Neural progenitor cell (in vitro differentiated cells): Measurements from ENCODE around the gene COL6A6. TPM values are rescaled to one million over a fixed set of nuclear protein-coding genes. Genes with fewer than 3 reads are reported as not detected.
"Not testable (repeated sequence)": the region's sequence is repeated elsewhere in the genome, so short reads cannot be mapped to it uniquely, and the experiment has no call there.

Source experiments
- DNase-seq: peaks from one replicate; pipeline ENCODE4 v3.0.0-alpha.2; 2016; ENCODE audit warnings: low spot score
- H2AFZ ChIP-seq: fragments of 200-600 bp; sonication (generic); replicated peaks from 2 replicates; pipeline ENCODE4 v1.6.1; 2016; ENCODE audit warnings: antibody characterized with exemption
- H3F3A ChIP-seq: fragments of 200-600 bp; sonication (generic); 2 replicates; pipeline ENCODE4 v1.6.1; 2016; ENCODE audit warnings: antibody characterized with exemption, low read depth
- H3K27ac ChIP-seq: fragments of 200-600 bp; sonication (generic); 2 replicates; pipeline ENCODE4 v1.5.1; 2016; ENCODE audit warnings: mild to moderate bottlenecking
- H3K27me3 ChIP-seq: fragments of 200-600 bp; sonication (generic); 2 replicates; pipeline ENCODE4 v1.6.1; 2016; ENCODE audit warnings: mild to moderate bottlenecking, moderate library complexity
- H3K36me3 ChIP-seq: fragments of 200-600 bp; sonication (generic); 2 replicates; pipeline ENCODE4 v1.5.1; 2016
- H3K4me1 ChIP-seq: fragments of 200-600 bp; sonication (generic); 2 replicates; pipeline ENCODE4 v1.6.1; 2016; ENCODE audit warnings: mixed run types
- H3K4me2 ChIP-seq: fragments of 200-600 bp; sonication (generic); 2 replicates; pipeline ENCODE4 v1.6.1; 2016
- H3K4me3 ChIP-seq: fragments of 200-600 bp; sonication (generic); 2 replicates; pipeline ENCODE4 v1.5.1; 2016
- H3K79me2 ChIP-seq: fragments of 200-600 bp; sonication (generic); 2 replicates; pipeline ENCODE4 v1.6.1; 2016; ENCODE audit warnings: low read depth
- H3K9ac ChIP-seq: fragments of 200-600 bp; sonication (generic); 2 replicates; pipeline ENCODE4 v1.6.1; 2016
- H3K9me3 ChIP-seq: fragments of 200-600 bp; sonication (generic); 2 replicates; pipeline ENCODE4 v1.5.1; 2016; ENCODE audit warnings: low read depth
- H4K20me1 ChIP-seq: fragments of 200-600 bp; sonication (generic); 2 replicates; pipeline ENCODE4 v1.6.1; 2016; ENCODE audit warnings: low read depth
- H3K27ac Mint-ChIP-seq: 3 replicates; pipeline ENCODE4 v1.8.0; 2021; ENCODE audit warnings: mixed read lengths
- H3K27me3 Mint-ChIP-seq: 2 replicates; pipeline ENCODE4 v1.8.0; 2022; ENCODE audit warnings: low read depth, mild to moderate bottlenecking, inconsistent platforms, moderate library complexity, mixed read lengths; ENCODE audit not compliant: insufficient read depth
- H3K36me3 Mint-ChIP-seq: 3 replicates; pipeline ENCODE4 v1.8.0; 2021; ENCODE audit warnings: mixed read lengths
- H3K4me1 Mint-ChIP-seq: 3 replicates; pipeline ENCODE4 v1.8.0; 2021; ENCODE audit warnings: mixed read lengths
- H3K4me3 Mint-ChIP-seq: 3 replicates; pipeline ENCODE4 v1.8.0; 2021; ENCODE audit warnings: mild to moderate bottlenecking, moderate library complexity, mixed read lengths
- H3K9me3 Mint-ChIP-seq: 3 replicates; pipeline ENCODE4 v1.8.0; 2020; ENCODE audit warnings: mixed read lengths
- CTCF ChIP-seq: fragments of 200-600 bp; sonication (generic); IDR thresholded peaks from 2 replicates; pipeline ENCODE4 v1.5.1; 2017; ENCODE audit warnings: antibody characterized with exemption, mild to moderate bottlenecking
- EZH2 ChIP-seq: fragments of 200-600 bp; sonication (generic); IDR thresholded peaks from 2 replicates; pipeline ENCODE4 v1.6.1; 2017; ENCODE audit warnings: antibody characterized with exemption, mild to moderate bottlenecking, moderate library complexity
- EZH2phosphoT487 ChIP-seq: fragments of 200-600 bp; sonication (generic); IDR thresholded peaks from 2 replicates; pipeline ENCODE4 v1.6.1; 2017; ENCODE audit warnings: antibody characterized with exemption
- total RNA-seq: library from RNA; depleted of rRNA; stranded (reverse); fragments of >200 nt; gene quantifications from 2 replicates; pipeline ENCODE4 v1.2.3, GENCODE V29; 2015; ENCODE audit warnings: low replicate concordance

The COL6A6 gene
- total RNA-seq, 1 donor from 2014 or later, result 0.13 TPM

DNA sequence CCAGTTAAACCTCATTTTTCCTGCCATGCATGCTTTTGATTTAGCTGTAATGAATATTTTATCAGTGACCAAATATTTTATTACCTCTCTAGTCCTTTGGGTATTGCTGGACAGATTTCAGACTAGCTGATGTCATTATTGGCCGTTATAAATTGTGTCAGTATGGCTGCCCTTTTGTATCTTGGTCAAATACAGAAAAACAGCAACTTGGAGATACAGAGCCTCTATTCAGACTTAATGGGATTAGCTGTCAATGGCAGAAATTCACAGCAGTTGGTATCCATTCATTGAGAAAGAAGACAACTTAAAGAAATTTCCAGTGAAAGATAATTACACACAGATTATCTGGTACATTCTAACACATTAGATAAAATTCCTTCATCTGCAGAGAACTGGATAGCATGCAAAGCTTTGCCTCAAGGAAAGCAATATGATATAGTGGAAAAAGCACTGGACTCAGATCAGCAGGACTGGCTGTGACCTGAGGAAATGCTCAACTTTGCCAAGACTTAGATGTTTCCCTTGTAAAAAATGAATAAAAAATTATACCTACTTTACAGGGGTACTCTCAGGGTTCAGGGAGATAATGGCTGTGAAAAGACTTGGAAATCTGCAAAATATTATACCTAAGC lies 20.8 kb downstream of the COL6A6 start:
- H3K36me3 ChIP-seq, result no peaks in the 10 kb centered on the region
- H3K9me3 ChIP-seq, result no peaks in the 10 kb centered on the region
- no peaks in the 10 kb centered on the region for H3F3A ChIP-seq
- peak; percentile 43 for DNase-seq
- H3K4me1 Mint-ChIP-seq, result peaks cover 15% of the 10 kb centered on the region
- no peak overlapping the region for H3K27ac Mint-ChIP-seq
- no peak overlapping the region for H3K4me3 Mint-ChIP-seq
- H3K4me1 ChIP-seq, result peaks cover 10% of the 10 kb centered on the region
- no peak overlapping the region for H3K4me3 ChIP-seq
- TF ChIP-seq EZH2phosphoT487 (peak; percentile 68), EZH2 (no peak)
- no peak overlapping the region for H3K27ac ChIP-seq
- H3K27me3 ChIP-seq, result peaks cover 7% of the 10 kb centered on the region
- H3K9ac ChIP-seq, result no peak overlapping the region
- H3K36me3 Mint-ChIP-seq, result no peaks in the 10 kb centered on the region
- H3K27me3 Mint-ChIP-seq, result peaks cover 14% of the 10 kb centered on the region
- H4K20me1 ChIP-seq, result peaks cover 6% of the 10 kb centered on the region
- H3K4me2 ChIP-seq, result no peak overlapping the region
- no peaks in the 10 kb centered on the region for H3K79me2 ChIP-seq
- no peaks in the 10 kb centered on the region for H3K9me3 Mint-ChIP-seq
- no peak overlapping the region for H2AFZ ChIP-seq

DNA sequence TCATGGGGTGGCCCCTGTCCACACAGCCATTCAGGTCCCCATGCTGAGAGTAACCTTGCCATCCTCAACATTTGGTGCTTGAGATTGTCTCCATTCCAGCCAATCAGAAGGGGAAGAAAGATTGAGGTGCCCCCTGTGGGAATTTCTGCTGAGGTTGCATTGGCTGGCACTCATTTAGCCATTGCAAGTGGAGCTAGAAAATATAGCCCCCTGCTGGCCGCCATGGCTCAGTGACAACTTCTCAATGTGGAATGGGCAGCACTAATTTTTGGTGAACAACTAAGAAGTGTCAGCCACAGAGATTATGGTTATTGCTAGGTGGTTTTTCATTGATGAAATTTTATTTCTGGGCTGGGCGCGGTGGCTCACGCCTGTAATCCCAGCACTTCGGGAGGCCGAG lies 22.0 kb downstream of the COL6A6 start:
- H3K27me3 Mint-ChIP-seq, result peaks cover 12% of the 10 kb centered on the region
- peaks cover 10% of the 10 kb centered on the region for H3K4me1 ChIP-seq
- no peaks in the 10 kb centered on the region for H3K9me3 ChIP-seq
- no peak overlapping the region for H3K27ac Mint-ChIP-seq
- no peaks in the 10 kb centered on the region for H3F3A ChIP-seq
- H3K4me2 ChIP-seq, result no peak overlapping the region
- H3K36me3 ChIP-seq, result no peaks in the 10 kb centered on the region
- H3K4me3 Mint-ChIP-seq, result no peak overlapping the region
- no peak overlapping the region for H3K27ac ChIP-seq
- peaks cover 15% of the 10 kb centered on the region for H3K4me1 Mint-ChIP-seq
- peak; percentile 75 for DNase-seq
- H2AFZ ChIP-seq, result no peak overlapping the region
- H3K79me2 ChIP-seq, result no peaks in the 10 kb centered on the region
- H3K4me3 ChIP-seq, result no peak overlapping the region
- TF ChIP-seq EZH2phosphoT487, result no peak
- peak; percentile 72 for TF ChIP-seq CTCF
- H3K9me3 Mint-ChIP-seq, result no peaks in the 10 kb centered on the region
- H3K27me3 ChIP-seq, result peaks cover 7% of the 10 kb centered on the region
- H3K9ac ChIP-seq, result no peak overlapping the region
- H3K36me3 Mint-ChIP-seq, result no peaks in the 10 kb centered on the region
- H4K20me1 ChIP-seq, result peaks cover 6% of the 10 kb centered on the region

DNA sequence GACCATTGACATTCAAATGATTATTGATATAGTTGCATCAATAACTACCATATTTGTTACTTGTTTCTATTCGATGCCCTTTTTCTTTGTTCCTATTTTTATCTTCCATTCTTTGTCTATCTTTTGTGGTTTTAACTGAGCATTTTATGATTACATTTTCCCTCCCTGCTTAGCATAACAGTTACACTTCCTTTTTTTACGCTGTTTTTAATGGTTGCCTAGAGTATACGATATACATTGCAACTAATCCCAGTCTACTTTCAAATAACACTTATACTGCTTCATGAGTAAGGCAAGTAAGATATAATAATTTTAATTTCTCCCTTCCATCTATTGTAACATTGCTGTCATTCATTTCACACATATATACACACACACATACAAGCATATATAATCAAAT lies 26.3 kb downstream of the COL6A6 start:
- Histone ChIP-seq H3K9ac (no peak overlapping the region), H4K20me1 (peaks cover 5% of the 10 kb centered on the region), H3K4me1 (no peaks in the 10 kb centered on the region), H3F3A (no peaks in the 10 kb centered on the region), H3K36me3 (no peaks in the 10 kb centered on the region), H3K27ac (no peak overlapping the region), H3K27me3 (no peaks in the 10 kb centered on the region), H2AFZ (no peak overlapping the region), H3K4me2 (no peak overlapping the region), H3K79me2 (no peaks in the 10 kb centered on the region), H3K4me3 (no peak overlapping the region), H3K9me3 (no peaks in the 10 kb centered on the region)
- H3K4me1 Mint-ChIP-seq, result peaks cover 5% of the 10 kb centered on the region
- no peak for DNase-seq
- H3K27me3 Mint-ChIP-seq, result peaks cover 4% of the 10 kb centered on the region
- no peaks in the 10 kb centered on the region for H3K36me3 Mint-ChIP-seq
- TF ChIP-seq EZH2phosphoT487 (no peak), EZH2 (no peak)
- H3K4me3 Mint-ChIP-seq, result no peak overlapping the region
- H3K9me3 Mint-ChIP-seq, result peaks cover 7% of the 10 kb centered on the region
- no peak overlapping the region for H3K27ac Mint-ChIP-seq

- Histone ChIP-seq H3K4me3 (no peak overlapping the region), H3K4me1 (no peaks in the 10 kb centered on the region), H3K27ac (no peak overlapping the region), H3K79me2 (no peaks in the 10 kb centered on the region), H3K9ac (no peak overlapping the region), H3K36me3 (no peaks in the 10 kb centered on the region), H3K9me3 (no peaks in the 10 kb centered on the region), H2AFZ (no peak overlapping the region), H3K4me2 (no peak overlapping the region), H3F3A (no peaks in the 10 kb centered on the region), H4K20me1 (no peaks in the 10 kb centered on the region), H3K27me3 (no peaks in the 10 kb centered on the region)
- DNase-seq, result no peak
- TF ChIP-seq EZH2 (no peak), EZH2phosphoT487 (no peak), CTCF (no peak)
- peaks cover 10% of the 10 kb centered on the region for H3K9me3 Mint-ChIP-seq
- no peak overlapping the region for H3K27ac Mint-ChIP-seq
- no peak overlapping the region for H3K4me3 Mint-ChIP-seq
- H3K36me3 Mint-ChIP-seq, result no peaks in the 10 kb centered on the region
- H3K4me1 Mint-ChIP-seq, result peaks cover 2% of the 10 kb centered on the region
- no peaks in the 10 kb centered on the region for H3K27me3 Mint-ChIP-seq
Observed at GRCh38 chr3:130546920-130547679, 30.1 kb downstream of the COL6A6 start.

DNA sequence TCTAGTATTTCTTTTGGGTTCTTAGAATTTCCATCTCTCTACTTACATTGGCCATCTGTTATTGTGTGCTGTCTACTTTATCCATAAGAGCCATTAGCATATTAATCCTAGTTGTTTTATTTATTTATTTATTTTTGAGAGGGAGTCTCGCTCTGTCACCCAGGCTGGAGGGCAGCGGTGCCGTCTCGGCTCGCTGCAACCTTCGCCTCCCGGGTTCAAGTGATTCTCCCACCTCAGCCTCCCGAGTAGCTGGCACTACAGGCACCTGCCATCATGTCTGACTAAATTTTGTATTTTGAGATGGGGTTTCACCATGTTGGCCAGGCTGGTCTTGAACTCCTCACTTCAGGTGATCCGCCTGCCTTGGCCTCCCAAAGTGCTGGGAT lies 30.7 kb downstream of the COL6A6 start:
- not testable (repeated sequence) for H3K79me2 ChIP-seq, H3K27ac ChIP-seq, H3K4me2 ChIP-seq, H3K36me3 ChIP-seq, H3K9ac ChIP-seq, H3K9me3 ChIP-seq, H3K27ac Mint-ChIP-seq, H3K36me3 Mint-ChIP-seq, DNase-seq, H3K4me3 Mint-ChIP-seq, H3K27me3 ChIP-seq, H3K4me1 Mint-ChIP-seq, H4K20me1 ChIP-seq, H3K4me1 ChIP-seq, H2AFZ ChIP-seq, H3K27me3 Mint-ChIP-seq, H3F3A ChIP-seq, H3K4me3 ChIP-seq
- H3K9me3 Mint-ChIP-seq, result peaks cover 10% of the 10 kb centered on the region
